ENCODE measurements around the gene RXFP4. TPM values are rescaled to one million over a fixed set of nuclear protein-coding genes. Genes with fewer than 3 reads are reported as not detected.
A peak's percentile ranks its signal among the peaks of the same experiment; 100 is the strongest.
"Not testable (repeated sequence)": the region's sequence is repeated elsewhere in the genome, so short reads cannot be mapped to it uniquely, and the experiment has no call there.

The RXFP4 gene
- total RNA-seq, 1 donor from 2014 or later: not detected

DNA sequence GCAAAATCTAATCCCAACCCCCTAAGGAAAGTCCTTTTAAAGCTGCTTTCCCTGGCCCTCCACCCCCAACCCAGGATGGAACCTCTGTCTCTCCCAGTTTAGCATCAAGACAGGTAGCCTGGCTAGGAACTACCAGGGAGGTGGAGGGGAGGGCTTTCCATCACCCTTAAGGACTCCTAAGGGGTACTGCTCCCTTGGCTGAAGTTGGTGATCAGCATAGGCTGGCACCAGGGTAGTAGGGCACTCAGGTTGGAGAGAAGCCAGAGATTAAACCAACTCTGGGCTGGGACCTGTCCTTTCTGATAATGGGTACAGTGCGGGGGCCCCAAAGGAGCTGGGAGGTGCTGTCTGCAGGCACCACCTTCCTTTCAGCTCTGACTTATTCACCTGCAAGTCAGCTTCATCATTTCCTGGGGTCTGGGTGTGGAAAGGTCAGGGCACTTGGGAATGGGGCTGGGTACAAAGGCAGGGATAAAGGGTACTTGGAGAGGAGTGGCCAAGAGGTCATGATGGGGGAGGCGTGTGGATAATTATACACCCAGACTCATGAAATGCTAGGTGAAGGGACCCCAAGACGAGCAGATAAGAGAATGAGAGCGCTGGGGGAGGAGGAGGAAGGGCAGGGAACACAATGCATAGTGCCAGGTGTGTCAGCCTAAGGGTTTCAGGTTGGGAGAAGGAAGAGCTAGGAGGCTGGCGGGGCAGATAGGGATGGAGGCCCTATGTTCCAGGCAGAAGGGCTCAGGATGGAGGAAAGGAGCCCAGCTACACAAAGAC, 35.7 kb downstream of the RXFP4 start:
- peak; percentile 11 for ATAC-seq
- DNase-seq (ENCODE audit: low spot score): no peak

DNA sequence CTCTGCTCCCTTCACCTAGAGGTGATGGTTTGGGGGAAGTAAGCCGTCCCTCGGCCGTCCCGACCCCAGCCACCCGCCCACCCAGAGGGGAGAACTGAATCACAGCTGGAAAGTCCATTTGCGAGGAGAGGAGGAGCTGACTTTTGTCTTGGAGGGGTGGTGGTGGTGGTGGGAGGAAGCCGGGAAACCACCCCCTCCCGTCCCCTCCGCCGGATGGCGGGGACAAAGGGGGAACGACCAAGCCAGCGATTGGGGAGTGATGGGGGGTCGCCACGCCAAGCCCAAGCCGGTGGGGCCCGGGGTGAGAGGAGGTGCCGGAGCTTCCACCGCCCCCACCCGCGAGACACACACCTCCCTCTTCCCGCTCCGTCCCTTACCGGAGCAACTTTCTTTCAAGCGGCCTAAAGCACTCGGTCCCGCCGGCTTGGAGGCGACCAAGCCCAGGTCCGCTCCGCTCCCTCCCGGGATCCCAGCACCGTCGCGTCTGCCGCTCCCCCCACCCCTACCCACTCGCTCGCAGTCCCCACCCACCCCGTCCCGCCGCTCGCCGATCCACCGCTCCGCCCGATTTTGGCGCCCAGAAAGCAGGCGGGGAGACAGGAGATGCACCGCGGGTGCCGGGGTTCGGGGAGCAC, 36.4 kb downstream of the RXFP4 start:
- ATAC-seq (peak; percentile 56), DNase-seq (ENCODE audit: low spot score) (no peak)

DNA sequence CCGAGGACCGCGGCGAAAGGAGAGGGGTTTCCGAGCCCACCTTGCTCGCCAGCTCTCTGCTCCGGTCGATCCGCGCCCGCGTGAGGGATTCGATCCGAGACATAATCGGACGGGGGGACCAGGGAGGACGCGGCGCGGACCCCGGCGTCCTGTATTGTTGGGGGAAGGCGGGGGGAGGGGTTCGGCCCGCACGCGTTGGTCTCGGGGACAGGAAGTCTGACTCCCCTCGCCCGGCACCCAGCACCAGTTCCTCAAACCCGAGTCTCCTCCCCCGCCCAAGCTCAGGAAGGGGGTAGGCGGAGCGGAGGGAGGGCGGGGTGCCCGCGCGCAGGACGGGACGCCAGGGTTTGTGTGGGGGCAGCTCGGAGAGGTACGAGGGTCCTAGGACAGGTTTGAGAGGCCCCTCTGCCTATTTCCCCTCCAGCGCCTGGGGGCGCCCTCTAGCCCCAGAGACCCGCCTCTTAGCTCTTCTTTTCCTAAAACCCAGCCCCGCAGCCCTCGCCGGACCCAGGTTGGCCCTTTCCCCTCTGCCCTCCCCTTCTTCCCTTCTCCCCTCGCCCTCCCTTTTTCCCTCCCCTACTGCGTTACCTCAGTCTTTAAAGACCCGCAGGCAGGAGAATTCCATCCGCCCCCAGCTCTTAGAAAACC, 37.0 kb downstream of the RXFP4 start, which contains the start of gene ARHGEF2:
Gene ARHGEF2, minus strand, starts transcription at position 223 of the 648 bp plus-strand sequence. Its CDS starts 120 bp downstream, at position 103.
- DNase-seq (ENCODE audit: low spot score) (peak; percentile 73), ATAC-seq (peak; percentile 76)

DNA sequence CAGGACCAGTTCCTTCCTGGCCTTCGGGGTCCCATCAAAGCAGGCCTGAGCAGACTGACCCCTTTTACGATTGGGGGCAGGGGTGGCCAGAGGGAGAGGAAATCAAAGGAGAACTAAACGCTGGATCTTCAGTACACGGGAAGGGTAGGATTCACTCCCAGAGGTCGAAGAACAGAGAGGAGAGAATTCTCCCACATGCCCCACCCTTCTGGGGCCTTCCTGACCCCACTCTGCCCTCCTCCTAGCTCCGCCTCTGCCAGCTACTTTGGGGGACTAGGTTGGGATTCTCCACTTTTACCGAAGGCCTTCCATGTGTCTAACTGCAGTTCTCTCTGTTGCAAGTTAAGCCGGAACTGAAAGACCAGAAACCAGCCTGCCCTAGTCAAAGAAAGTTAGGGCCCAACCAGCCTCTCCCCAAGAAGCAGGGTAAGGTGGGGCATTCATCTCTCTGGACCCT, 37.6 kb downstream of the RXFP4 start:
- ATAC-seq (peak; percentile 8), DNase-seq (ENCODE audit: low spot score) (no peak)

DNA sequence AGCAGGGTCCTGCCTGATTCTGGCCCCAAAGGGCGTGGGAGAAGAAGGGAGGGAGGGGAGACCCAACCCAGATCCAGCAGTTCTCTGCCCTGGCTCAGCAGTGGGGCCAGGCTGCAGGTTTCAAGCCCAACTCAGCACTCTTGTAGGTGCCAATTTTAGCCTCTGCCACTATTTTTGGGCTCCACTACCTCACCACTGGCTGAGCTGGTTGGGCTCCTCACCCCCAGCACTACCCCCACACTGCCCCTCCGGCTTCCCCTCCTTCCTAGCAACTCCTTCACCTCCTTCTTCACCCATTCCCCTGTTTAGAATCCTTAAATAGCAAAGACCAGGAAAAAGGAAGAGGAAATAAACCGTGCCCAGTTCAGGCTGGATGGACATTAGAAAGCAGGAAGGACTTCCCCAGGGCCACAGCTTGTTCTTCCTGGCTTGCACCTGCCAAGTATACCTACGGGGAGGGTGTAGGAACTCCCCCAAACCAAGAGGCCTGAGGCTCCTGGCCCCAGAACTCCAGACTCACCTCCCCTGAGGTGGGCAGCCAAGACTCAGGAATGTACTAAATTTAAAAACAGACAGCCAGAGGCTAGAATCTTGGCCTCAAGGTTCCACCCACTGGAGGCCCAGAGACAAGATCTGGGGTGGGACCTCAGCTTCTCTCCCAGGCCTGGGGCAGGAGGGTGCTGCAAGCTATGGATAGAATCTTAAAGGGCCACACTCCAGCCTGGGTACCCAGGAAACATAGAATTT, 38.3 kb downstream of the RXFP4 start:
- ATAC-seq (no peak), DNase-seq (ENCODE audit: low spot score) (no peak)

DNA sequence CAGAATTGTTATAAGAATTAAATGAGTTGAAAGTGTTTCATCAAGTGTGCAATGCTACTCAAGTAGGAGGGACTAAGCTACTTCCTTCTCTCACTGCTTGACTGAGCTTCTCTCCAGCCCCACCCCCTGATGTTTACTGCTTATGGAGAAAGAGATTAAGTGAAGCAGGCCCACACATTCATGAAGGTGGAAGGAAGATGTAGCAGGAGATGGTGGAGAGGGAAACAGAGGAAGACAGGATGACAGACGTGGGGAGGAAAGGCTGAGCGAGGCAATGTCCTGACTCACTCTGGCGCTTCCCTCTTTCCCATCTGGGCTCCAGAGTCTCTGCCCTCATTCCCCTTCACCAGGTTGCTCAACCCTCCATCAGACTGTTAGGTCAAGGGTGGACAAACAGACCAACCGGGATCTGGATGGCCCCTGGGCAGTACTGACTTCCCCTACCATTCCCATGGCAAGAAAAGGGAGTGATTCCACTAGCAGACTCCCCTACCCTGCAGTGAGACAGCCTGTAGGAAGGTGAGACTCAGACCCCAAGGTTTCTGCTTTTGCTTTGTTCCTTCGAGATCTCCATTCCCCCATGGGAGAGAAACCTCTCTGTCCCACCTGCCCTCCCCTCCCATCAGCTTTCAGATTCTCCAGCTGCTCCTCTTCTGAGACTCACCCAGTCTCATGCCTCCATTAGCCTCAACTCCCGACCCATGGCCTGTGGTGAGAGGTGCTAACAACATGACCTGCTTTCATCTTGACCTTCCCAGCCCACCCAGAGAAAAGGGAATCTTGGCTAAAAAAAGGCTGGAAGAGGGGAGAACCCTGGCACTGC, 40.0 kb downstream of the RXFP4 start:
- DNase-seq (ENCODE audit: low spot score) (no peak), ATAC-seq (no peak)

DNA sequence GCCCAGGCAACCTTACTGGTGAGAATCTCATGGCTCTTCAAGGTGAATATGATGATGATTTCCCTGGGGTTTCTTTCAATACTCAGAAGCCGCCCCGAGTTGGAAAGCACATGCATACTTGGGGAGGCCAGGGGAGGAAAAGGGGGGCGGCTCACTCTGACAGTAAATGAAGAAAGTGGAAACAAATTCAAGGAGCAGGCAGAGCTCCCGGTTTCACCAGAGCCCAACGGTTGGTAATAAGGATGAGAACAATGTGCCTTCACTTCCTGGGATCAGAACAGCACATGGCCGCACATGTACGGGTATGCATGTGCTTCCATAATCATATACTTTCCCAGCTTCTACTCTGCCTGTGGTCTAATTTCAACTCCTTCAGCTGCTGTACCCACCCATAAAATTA, 40.7 kb downstream of the RXFP4 start:
- no peak for ATAC-seq
- DNase-seq (ENCODE audit: low spot score): no peak

DNA sequence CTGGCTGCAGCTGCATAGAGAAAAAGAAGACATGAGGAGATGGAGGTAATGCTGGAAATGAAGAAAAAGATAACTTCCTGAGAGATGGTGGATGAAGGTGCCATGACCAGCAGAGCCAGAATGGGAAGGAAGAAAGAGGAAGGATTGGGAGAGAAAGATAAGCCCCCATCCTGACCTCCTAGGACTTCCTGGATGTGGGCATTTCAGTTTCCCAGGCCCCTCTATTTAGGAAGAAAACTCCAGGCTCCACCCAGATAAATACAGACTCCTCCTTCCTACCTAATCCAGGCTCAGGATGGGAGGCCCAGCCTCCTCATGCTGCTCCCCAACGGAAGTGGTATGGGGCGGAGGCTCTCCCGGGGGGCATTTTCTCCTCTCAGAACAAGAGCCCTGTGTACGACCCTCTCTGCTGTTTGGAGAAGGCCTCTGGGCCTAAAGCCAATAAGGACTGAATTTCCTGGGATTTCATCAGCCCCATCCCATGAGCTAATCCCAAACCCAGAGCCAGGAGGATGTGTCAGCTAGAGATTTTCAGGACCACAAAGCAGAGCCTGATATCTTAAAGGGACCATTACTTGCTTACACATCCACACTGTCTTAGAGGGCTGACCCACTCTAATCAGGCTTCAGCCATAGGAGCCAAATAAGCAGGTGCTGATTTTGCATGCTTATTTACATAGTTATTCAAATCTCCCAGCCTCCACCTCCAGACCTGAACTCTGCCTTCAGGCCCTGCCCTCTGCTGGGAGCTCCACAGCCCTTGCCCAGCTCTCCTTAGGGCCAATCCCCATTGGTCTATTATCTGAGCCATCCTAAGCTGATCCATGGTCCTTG, 42.0 kb downstream of the RXFP4 start:
- ATAC-seq (peak; percentile 24), DNase-seq (ENCODE audit: low spot score) (no peak)

DNA sequence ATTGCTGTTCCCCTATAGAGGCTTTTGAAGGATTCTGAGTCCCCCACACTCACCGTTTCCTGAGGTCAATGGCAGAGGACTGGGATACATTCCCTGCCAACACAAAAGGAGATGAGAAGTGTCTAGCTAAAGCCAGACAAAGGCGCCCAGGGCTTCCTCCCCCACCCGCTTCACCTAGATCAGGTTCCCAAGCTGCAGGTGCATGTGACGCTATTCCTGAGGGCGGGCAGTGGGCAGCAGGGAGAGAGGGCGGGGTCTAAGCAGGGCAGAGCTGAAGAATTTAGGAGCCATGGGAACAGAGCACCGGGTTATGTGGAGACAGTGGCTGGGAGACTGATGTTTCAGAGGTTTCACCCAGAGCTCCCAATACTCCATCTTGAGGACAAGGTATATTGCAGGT, 42.9 kb downstream of the RXFP4 start:
- no peak for ATAC-seq
- DNase-seq (ENCODE audit: low spot score): no peak

DNA sequence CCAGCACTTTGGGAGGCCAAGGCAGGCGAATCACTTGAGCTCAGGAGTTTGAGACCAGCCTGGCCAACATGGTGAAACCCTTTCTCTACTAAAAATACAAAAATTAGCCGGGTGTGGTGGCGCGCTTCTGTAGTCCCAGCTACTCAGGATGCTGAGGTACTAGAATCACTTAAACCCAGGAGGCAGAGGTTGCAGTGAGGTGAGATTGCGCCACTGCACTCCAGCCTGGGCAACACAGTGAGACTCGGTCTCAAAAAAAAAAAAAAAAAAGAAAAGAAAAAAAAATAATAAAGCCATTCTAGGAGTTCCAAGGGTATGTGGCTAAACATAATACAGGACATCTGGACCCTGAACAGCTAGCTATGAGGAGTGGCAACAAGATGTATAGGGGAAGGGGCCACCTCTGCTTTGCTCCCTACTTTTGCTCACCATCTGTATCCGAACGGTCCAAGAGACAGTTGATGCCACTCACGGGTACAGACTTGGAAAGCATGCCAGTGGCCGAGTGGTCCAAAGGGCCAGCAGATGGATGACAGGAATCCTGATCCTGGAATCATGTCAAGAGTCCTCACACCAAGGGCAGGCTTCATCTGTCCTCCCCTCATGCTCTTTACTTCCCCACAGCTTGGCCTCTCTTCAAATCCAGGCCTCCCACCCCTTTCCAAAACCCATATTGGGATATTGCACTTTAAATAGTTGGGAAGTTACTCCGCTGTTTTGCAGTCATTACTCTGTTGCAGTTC, 43.6 kb downstream of the RXFP4 start:
- DNase-seq (ENCODE audit: low spot score); ATAC-seq: not testable (repeated sequence)

DNA sequence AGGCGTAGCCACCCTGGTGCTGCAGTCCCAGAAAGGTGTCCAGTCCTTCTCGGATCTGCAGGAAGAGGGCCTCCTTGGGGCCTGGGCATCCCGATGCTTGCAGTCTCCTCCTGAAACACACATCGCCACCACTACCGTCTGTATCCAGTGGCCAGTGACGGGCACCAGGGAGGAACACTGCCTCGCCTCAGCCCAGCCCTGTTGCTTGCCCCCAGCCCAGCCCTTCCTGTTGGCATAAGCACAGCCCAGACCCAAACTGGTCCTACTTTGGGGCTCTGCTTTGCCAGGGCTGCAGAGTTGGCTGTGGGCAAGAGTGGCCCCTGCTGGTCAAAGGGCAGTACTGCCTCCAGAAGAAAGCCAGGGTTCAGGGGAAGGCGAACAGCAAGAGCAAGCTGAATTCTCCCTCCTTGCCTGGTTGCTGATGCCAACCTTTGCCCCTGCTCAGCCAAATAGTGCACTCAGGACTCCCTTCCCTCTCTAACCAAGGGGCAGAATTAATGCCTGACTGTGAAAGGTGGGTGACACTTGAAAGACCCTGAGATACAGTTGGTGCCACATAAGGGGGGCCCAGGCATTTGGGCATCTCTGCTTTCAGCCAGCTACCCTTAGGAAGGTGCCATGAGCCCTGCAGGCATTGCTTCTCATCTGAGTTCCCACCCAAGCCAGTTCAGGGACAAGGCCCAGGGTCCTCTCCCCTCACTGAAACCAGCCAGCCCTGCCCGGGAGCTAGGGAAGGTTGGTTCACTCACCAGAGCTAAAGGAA, 48.0 kb downstream of the RXFP4 start:
- DNase-seq (ENCODE audit: low spot score) (peak; percentile 71), ATAC-seq (peak; percentile 88)

DNA sequence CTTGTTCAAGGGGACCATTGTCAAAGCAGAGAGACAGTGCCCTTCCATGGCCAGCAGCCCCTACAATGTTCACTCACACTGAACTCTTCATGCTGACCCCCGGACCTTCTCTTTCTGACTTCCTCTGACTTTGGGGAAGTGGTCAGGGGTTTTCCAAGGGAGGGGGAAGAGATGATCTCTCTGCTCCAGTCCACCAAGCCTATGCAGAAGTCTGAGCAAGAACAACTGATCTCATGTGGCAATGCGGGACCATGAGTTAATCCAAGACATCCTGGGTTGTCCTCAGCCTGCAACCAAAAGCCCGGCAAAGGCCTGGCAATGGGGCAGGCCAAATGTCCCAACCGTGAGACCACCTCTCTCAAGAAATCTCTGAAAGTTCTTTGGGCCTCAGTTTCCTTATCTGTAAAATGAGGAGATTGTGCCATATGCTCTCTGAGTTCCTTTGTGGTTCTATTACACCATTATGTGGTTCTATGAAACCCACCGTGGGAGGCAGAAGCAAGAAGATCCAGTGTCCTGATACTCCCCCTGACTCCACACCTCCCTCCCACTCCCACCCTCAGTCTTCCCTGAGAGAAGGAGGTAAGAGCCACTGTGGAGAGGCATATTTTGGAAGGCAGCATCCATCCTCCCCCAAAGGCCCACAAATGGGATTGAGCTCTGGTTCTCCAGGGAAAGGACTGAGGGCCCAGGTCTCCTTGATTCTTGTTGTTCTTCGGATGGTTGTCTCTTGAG, 48.7 kb downstream of the RXFP4 start:
- DNase-seq (ENCODE audit: low spot score): no peak
- no peak for ATAC-seq

Other genes with a start within 250 kb of the RXFP4 start
- 19.9 TPM for gene GON4L, start 84.4 kb upstream of the RXFP4 start, total RNA-seq
- 0.58 TPM for gene SYT11, start 82.1 kb upstream of the RXFP4 start, total RNA-seq
- 7.2 TPM for gene RIT1, start 30.3 kb upstream of the RXFP4 start, total RNA-seq
- gene KHDC4, start 7.2 kb upstream of the RXFP4 start, total RNA-seq: 18.5 TPM
- 6.5 TPM for gene ARHGEF2, start 36.9 kb downstream of the RXFP4 start, total RNA-seq
- gene SSR2, start 79.3 kb downstream of the RXFP4 start, total RNA-seq: 95.6 TPM
- gene UBQLN4, start 112.2 kb downstream of the RXFP4 start, total RNA-seq: 21.2 TPM
- gene LAMTOR2, start 113.1 kb downstream of the RXFP4 start, total RNA-seq: 66.6 TPM
- gene RAB25, start 119.5 kb downstream of the RXFP4 start, total RNA-seq: 1.7 TPM
- gene MEX3A, start 140.8 kb downstream of the RXFP4 start, total RNA-seq: 1.1 TPM
- gene LMNA, start 173.1 kb downstream of the RXFP4 start, total RNA-seq: 120 TPM
- 0.88 TPM for gene SEMA4A, start 211.9 kb downstream of the RXFP4 start, total RNA-seq

Data from left lobe of liver (tissue), 2 donors.